ENCODE data around the gene ARHGDIA.

The ARHGDIA gene

DNA sequence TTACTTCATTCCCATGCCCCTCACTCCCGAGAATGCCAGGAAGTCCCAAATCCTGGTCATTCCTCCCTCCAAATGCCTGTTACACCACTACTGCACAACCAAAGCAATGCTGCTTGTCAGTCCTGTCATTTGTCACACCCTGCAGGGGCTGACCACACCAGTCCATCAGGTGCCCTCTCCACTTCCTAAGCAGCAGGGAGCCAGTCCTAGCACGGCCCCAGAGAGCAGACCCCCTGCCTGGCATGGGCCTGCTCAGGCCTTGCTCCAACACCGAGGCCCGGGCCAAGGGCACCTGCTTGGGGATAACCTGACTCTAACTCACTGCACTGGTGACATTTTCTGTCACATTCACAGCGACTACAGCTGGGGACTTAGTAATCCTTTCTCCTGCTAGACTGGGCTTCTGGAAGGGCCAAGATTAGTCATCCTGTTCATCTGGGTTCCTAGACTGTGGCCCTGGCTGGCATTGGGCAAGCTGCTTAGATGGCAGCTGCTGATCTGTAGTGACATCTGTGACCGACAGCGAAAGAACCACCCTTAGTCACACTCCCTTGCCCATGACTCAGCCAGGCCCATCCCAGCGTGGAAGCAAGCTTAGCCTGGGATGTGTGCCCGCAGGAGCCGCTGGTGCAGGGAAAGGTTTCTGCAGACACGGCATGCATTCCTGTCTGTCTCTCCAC, 14.9 kb upstream of the ARHGDIA start:
- no peak for DNase-seq

- DNase-seq = no peak
These were observed 14.3 kb upstream of the ARHGDIA start for GRCh38 chr17:81885454-81885853.

GRCh38 chr17:81884968-81885367, 13.8 kb upstream of the ARHGDIA start:
- DNase-seq = no peak

GRCh38 chr17:81884520-81884919, 13.4 kb upstream of the ARHGDIA start:
- DNase-seq = no peak

DNA sequence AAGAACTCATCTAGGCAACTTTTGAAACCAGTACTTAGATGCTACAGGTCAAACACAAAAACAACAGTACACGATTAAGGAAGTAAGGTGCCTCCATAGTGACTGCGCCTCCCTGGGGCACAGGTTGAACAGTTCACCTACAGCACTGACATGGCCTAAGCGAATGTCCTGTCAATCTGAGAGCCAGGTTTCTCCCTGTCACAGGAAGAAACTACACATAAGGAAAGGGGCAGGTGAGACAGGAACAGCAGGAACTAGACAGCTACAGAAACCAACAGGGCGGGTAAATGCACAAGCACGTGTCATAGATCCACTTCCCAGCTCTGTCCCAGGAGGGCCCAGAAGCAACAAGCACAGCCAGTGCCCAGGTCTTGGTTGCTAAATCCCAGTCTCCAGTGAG, 8.0 kb upstream of the ARHGDIA start:
- no peak for DNase-seq

DNA sequence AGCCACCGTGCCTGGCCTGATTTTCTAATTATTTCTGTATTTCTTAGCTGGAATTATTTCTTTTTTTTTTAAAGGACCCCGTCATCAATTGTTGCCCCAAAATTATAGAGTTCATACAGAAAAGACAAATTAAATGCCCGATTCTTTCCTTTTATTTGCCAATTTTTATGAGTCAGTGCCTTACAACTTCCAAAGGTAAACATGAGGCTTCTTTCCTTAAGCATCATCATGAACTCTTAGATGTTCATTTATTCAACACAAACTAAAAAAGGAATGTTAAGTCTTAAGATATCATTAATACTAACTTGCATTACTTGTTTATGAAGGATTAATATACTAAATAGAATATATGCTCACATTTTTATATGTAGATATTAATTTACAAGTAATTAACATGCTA, 7.2 kb upstream of the ARHGDIA start:
- no peak for DNase-seq

- DNase-seq = no peak
These were observed 6.4 kb upstream of the ARHGDIA start for GRCh38 chr17:81877569-81877968.

GRCh38 chr17:81871387-81872230, 472 bp upstream of the ARHGDIA start:
- peak; percentile 69 for DNase-seq

DNA sequence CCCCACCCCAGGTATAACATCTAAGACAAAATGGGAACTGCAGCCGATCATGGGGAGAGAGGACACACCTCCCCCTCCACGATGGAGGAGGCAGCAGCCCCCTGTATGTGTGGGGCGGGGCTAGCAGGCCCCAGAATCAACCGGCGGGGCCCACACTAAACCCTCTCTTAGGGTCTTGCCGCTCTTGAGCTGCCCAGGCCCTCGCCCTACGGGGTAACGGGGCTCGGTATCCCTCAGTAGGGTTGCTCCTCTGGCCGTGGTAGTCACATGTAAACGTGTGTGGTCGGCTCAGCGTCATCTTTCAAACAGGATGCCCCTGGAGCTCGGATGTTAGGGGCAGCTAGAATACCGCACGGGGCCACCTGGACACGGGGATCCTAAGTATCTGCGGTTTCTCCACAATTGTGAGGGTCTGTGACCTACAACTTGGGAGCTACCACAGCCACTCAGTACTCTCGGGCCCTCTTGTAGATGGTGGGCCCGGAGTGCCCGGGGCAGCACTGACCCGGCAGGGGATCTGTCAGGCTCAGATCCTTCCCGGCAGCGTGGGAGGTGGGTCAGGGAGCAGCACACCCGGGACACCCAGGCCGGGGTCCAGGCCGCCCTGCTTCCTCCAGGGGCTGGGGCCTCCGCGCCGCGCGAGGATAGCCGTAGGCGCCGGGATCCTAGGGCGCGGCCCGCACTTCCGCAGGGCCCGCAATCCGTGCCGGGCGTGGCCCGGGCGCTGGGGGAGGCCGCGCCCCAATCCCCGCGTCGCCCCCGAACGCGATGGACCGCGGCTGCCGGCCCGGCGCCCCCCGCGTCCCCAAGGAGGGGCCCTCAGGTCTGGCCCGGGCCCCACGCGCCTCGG, 781 bp downstream of the ARHGDIA start:
- peak; percentile 23 for DNase-seq

- no peak for DNase-seq
These were observed 1.7 kb downstream of the ARHGDIA start for GRCh38 chr17:81869221-81870130.

DNA sequence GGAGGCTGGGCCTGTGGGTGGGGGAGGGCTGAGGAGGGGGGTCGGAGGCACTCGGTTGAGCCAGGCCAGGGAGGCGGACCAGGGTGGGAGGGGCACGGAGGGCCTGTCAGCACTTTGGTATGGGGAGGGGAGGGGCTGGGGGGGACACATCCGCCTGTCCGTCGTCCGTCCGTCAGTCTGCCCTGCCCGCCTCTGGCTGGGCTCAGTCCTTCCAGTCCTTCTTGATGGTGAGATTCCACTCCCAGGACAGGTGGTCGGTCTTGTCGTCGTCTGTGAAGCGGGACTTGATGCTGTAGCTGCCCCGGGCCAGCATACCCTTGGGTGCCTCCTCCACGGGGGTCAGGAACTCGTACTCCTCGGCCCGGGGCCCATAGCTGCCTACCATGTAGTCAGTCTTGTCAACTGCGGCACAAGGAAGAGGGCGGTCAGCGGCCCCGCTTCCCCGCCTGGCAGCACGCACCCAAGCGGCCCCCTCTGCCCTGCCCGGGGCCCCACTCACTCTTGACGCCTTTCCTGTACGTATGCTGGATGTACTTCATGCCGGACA, 2.4 kb downstream of the ARHGDIA start:
- no peak for DNase-seq

DNA sequence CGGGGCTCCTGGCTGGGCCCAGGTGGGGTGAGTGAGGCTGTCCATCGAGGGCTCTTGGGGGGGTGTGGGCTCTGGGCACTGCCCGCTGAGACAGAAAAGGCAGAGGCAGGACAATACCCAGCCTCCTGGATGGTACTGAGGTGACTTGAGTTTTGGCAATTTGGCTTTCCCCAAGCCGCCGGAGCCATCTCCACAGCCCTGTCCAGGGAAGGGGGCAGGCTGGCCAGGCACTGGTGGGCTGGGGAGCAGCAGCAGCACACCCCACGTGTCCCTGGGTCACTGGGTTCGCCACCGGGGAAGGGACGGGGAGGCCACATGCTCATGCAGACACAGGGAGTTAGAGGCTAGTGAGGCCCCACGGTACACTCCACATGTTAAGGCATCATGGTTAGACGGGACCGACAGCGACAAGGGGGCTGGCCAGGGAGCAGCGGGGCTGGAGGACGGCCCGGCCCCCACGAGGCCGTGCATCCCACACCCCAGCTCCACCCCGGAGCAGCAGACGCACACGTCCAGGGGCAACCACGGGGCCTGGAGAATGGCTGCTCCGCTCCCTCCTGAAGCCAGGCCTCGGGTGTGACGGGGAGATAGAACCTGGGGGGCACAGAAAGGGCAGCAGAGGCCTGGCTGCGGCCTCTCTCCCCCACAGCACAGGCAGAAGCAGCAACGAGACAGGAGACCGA, 3.0 kb downstream of the ARHGDIA start:
- no peak for DNase-seq

DNA sequence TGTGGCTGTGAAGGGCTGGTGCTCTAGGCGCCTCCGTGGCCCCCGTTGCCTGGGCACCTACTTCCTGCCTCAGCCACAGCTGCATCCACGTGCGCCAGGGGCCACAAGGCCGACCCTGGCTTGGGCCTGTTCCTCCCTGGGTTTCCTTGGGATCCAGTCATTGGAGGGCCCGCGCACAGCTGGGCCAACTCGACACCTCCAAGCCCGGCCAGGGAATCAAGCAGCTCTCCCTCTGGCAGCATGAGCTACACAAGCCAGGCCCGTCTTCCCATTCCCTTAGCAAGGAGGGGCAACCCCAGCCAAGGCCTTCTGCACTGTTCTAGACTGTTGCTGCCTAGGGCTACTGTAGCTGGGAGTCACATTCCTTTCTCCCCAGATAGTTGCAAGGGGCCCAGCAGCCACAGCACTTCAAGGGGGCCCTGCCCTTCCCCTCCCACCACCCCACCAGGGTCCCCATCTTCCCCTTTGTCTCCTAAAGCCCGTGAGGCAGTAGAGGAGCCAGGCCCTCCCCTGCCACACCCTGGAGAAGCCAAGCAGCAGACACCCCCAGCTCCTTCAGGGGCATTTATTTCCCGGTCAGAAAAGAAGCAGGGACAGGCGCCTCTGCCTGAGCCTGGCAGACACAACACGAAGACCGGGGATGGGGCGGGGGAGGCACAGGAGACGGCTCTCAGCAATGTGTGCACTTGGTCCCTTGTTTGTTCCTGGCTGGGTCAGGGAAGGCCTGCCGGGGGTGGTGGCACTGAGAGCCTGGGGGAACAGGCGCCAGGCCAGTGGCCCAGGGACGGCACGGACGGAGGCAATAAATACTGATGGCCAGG, 3.8 kb downstream of the ARHGDIA start:
- peak; percentile 22 for DNase-seq

GRCh38 chr17:81866440-81867169, 4.5 kb downstream of the ARHGDIA start:
- no peak for DNase-seq

DNA sequence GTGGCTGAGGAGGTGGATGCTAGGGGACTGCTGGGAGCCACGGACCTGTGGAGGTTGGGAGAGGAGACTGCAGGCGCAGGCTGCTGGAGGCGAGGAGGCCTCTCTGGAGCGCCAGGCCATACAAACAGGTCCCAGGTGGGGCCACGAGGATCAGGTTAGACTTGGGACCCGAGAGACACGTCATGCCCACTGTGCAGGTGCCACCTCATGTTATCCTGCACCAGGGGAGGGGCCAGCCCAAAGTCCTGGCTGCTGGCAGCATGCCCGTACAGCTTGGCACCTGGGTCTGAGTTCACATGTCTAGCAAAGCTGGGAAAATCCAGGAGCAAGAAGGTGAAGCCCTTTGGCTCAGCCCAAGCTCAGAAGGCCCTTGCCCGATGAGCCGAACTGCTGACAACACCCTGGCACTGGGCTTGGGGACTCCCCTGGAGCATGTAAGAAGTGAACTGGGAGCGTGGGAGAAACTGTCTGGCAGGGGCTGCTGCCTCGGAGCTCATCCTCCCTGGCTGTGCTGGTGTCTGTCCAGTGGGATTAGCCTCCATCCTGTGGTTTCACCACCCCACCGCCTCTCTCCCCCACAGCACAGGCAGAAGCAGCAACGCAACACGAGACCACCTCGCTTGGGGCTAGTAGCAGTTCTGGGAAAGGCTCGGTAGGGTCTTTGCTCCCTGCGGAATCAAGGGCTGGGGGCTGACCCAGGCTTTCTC, 5.3 kb downstream of the ARHGDIA start:
- no peak for DNase-seq

GRCh38 chr17:81865358-81865732, 5.8 kb downstream of the ARHGDIA start:
- no peak for DNase-seq

DNA sequence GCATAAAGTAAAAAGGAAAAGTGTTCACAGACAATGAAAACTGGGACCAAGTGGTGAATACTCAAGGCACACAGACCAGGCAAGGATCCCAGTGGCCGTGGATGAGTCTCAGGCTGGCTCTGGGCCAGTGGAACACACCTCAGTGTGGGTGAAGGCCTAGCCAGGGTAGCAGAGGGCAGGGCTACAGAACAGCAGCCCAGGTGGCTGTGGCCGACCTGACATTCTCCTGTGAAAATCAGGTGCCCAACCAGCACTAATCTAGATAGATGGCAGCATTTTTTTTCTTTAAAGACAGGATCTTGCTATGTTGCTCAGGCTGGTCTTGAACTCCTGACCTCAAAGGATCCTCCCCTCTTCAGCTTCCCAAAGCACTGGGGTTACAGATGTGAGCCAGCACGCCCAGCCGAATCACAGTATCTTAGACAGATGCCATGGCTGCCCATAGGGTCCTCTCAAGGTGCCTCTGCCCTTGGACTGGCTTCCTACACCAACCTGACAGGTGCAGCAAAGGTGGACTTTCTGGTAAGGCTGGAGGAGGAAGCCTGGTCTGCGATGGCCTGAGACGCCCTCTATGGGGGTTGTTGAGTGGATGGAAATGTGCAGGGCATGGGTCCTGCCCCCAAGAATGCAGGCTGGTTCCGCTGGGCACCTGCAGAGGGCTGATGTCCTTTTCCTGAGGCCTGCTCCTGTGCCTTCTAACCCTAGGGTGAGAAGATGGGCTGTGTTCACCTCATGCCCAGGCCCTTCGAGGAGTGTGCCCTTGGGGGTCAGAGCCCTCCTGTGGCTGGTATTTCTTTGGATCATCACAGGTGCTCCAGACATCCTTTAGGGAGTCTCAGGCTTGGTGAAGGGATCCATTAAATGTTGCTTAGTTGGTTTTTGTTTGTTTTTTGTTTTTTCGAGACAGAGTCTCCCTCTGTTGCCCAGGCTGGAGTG, 7.0 kb downstream of the ARHGDIA start:
- DNase-seq = no peak

GRCh38 chr17:81863123-81863675, 7.9 kb downstream of the ARHGDIA start:
- DNase-seq = no peak

Measured in NCI-H510A treated with DMSO at 0.1 percent for 48 hours (cell line).